ENCODE measurements around the gene TPD52L2. TPM values are rescaled to one million over a fixed set of nuclear protein-coding genes. Genes with fewer than 3 reads are reported as not detected.
A peak's percentile ranks its signal among the peaks of the same experiment; 100 is the strongest.

The TPD52L2 gene
- total RNA-seq, 1 experiment from 2014 or later, result 147 TPM

- DNase-seq (no peak), ATAC-seq (no peak)
- H2AFZ ChIP-seq (ENCODE audit: low read length), result no peak overlapping the region
- intact Hi-C loops (cut with micrococcal nuclease), result no loop called here
- no peak overlapping the region for H3K27ac ChIP-seq (ENCODE audit: low read length)
- no peak overlapping the region for H3K4me3 ChIP-seq (ENCODE audit: low read length)
- no peaks in the 10 kb centered on the region for H3K9me2 ChIP-seq (replicated peaks; ENCODE audit: low read length)
- H3K79me2 ChIP-seq (ENCODE audit: low read length), result no peaks in the 10 kb centered on the region
- H3F3A ChIP-seq (ENCODE audit: low read length, unreplicated experiment), result no peaks in the 10 kb centered on the region
- no peaks in the 10 kb centered on the region for H3K9me3 ChIP-seq (ENCODE audit: low read length)
- H3K36me3 ChIP-seq (ENCODE audit: low read depth, low read length), result peaks cover 35% of the 10 kb centered on the region
- no peak overlapping the region for H3K9ac ChIP-seq (ENCODE audit: low read length)
- no peaks in the 10 kb centered on the region for H3K4me1 ChIP-seq (ENCODE audit: insufficient read depth, low read length)
- TF ChIP-seq EZH2 (IDR thresholded peaks at IDR 0.05; ENCODE audit: low read length, unreplicated experiment) (no peak), EZH2phosphoT487 (IDR thresholded peaks at IDR 0.05; ENCODE audit: borderline replicate concordance, low read length) (no peak), CTCF (conservative IDR thresholded peaks at IDR 0.05; ENCODE audit: low read depth, low read length) (no peak)
- ChIA-PET CTCF (no interaction called here), POLR2A (ENCODE audit: unreplicated experiment) (no interaction called here)
- no peaks in the 10 kb centered on the region for H4K20me1 ChIP-seq (ENCODE audit: low read length)
- no peaks in the 10 kb centered on the region for H3K27me3 ChIP-seq (ENCODE audit: low read length)
- BruUV-seq (replicated peaks), result TSS peak; percentile 24
- no peak overlapping the region for H3K4me2 ChIP-seq (ENCODE audit: low read length)
These were observed 68.6 kb downstream of the TPD52L2 start for GRCh38 chr20:63933646-63934045.

GRCh38 chr20:63934271-63935068 lies 69.4 kb downstream of the TPD52L2 start:
- no peak overlapping the region for H3K9ac ChIP-seq (ENCODE audit: low read length)
- no peak overlapping the region for H3K4me2 ChIP-seq (ENCODE audit: low read length)
- H3K9me3 ChIP-seq (ENCODE audit: low read length), result no peaks in the 10 kb centered on the region
- BruUV-seq (replicated peaks), result no TSS peak
- ChIA-PET CTCF (no interaction called here), POLR2A (ENCODE audit: unreplicated experiment) (no interaction called here)
- no peaks in the 10 kb centered on the region for H4K20me1 ChIP-seq (ENCODE audit: low read length)
- H3K4me1 ChIP-seq (ENCODE audit: insufficient read depth, low read length), result no peaks in the 10 kb centered on the region
- H3F3A ChIP-seq (ENCODE audit: low read length, unreplicated experiment), result no peaks in the 10 kb centered on the region
- no peak overlapping the region for H2AFZ ChIP-seq (ENCODE audit: low read length)
- TF ChIP-seq EZH2 (IDR thresholded peaks at IDR 0.05; ENCODE audit: low read length, unreplicated experiment), result no peak
- no peak for TF ChIP-seq EZH2phosphoT487 (IDR thresholded peaks at IDR 0.05; ENCODE audit: borderline replicate concordance, low read length)
- TF ChIP-seq CTCF (conservative IDR thresholded peaks at IDR 0.05; ENCODE audit: low read depth, low read length), result peak; percentile 47; the same call in 1 of the 2 replicates
- no peak overlapping the region for H3K4me3 ChIP-seq (ENCODE audit: low read length)
- DNase-seq (no peak), ATAC-seq (no peak; the same call in 1 of the 2 replicates)
- no peak overlapping the region for H3K27ac ChIP-seq (ENCODE audit: low read length)
- H3K9me2 ChIP-seq (replicated peaks; ENCODE audit: low read length), result no peaks in the 10 kb centered on the region
- no peaks in the 10 kb centered on the region for H3K27me3 ChIP-seq (ENCODE audit: low read length)
- intact Hi-C loops (cut with micrococcal nuclease), result no loop called here
- no peaks in the 10 kb centered on the region for H3K79me2 ChIP-seq (ENCODE audit: low read length)
- peaks cover 31% of the 10 kb centered on the region; the same call in 1 of the 2 replicates for H3K36me3 ChIP-seq (ENCODE audit: low read depth, low read length)

GRCh38 chr20:63935447-63935846 lies 70.4 kb downstream of the TPD52L2 start:
- Histone ChIP-seq H3K9me2 (replicated peaks; ENCODE audit: low read length) (no peaks in the 10 kb centered on the region), H3K4me2 (ENCODE audit: low read length) (no peak overlapping the region), H3K4me1 (ENCODE audit: insufficient read depth, low read length) (no peaks in the 10 kb centered on the region), H3K4me3 (ENCODE audit: low read length) (no peak overlapping the region), H2AFZ (ENCODE audit: low read length) (no peak overlapping the region), H3F3A (ENCODE audit: low read length, unreplicated experiment) (no peaks in the 10 kb centered on the region), H3K27me3 (ENCODE audit: low read length) (no peaks in the 10 kb centered on the region), H3K27ac (ENCODE audit: low read length) (no peak overlapping the region), H4K20me1 (ENCODE audit: low read length) (no peaks in the 10 kb centered on the region), H3K79me2 (ENCODE audit: low read length) (no peaks in the 10 kb centered on the region), H3K36me3 (ENCODE audit: low read depth, low read length) (peaks cover 31% of the 10 kb centered on the region; the same call in 1 of the 2 replicates), H3K9me3 (ENCODE audit: low read length) (no peaks in the 10 kb centered on the region), H3K9ac (ENCODE audit: low read length) (no peak overlapping the region)
- ChIA-PET POLR2A (ENCODE audit: unreplicated experiment) (no interaction called here), CTCF (no interaction called here)
- ATAC-seq (no peak), DNase-seq (no peak)
- intact Hi-C loops (cut with micrococcal nuclease), result no loop called here
- BruUV-seq (replicated peaks), result no TSS peak
- no peak for TF ChIP-seq CTCF (conservative IDR thresholded peaks at IDR 0.05; ENCODE audit: low read depth, low read length)

All from PC-3 (cell line).